RCC 7860 (cell line): ENCODE results near the gene CDC25C.
"Not testable (repeated sequence)": the region's sequence is repeated elsewhere in the genome, so short reads cannot be mapped to it uniquely, and the experiment has no call there.

ENCODE experiments used
- DNase-seq: peaks from one replicate; pipeline ENCODE4 v3.0.0-alpha.2; 2015; ENCODE audit warnings: low spot score
- FAIRE-seq: peaks from 2 replicates; lab custom pipeline; 2012; peaks lifted over from hg19 to GRCh38; lab: Jason Lieb, UNC

The CDC25C gene

DNA sequence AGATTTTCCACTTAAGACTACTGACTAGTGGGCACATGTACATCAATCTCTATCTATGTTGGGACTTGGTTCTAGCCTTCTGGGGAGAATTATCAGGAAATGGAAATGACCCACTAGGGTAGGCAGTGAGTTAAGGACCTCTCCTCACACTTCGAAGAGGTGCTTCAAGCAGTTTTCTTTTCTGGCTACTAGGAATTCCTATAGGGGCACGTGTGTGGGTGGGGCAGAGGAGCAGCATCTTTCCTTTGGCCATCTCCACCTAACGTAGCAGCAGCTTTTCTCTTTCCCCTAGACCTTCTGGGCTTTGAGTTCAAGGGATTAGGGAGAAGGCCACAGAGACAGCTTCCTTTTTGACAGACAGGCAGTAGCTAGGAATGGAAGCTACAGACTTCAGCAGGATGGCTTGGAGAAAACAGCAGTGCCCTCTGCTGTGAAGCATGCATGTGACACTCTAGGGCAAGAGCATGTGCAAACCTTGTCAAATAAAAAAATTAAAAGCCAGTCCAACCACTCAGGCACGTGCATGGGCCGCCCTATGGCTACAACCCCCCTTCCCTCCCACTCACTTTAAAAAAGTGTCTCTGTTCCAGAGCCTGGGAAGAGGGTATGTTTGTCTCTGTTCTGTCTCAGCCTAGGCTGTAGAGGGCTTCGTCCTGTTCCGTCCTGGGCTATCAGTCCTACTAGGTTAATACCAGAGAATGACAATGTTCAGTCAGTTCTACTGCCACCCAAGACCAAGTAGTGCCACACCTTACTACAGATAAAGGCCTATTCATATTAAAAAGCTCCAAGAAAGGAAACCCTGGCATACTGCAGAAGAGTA, 48.5 kb downstream of the CDC25C start:
- DNase-seq (no peak), FAIRE-seq (no peak)

DNA sequence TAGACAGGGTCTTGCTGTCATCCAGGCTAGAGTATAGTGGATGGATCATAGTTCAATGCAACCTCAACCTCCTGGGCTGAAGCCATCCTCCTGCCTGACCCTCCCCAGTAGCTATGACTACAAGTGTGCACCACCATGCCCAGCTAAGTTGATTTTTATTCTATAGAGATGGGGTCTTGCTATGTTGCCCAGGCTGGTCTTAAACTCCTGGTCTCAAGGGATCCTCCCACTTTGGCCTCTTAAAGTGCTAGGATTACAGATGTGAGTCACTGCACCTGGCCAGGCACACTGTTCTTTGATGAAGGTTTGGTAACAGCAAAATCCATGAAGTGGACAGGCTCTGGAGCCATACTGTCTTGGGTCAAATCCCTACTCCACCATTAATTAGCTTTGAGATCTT, 50.7 kb downstream of the CDC25C start:
- DNase-seq (no peak), FAIRE-seq (no peak)

DNA sequence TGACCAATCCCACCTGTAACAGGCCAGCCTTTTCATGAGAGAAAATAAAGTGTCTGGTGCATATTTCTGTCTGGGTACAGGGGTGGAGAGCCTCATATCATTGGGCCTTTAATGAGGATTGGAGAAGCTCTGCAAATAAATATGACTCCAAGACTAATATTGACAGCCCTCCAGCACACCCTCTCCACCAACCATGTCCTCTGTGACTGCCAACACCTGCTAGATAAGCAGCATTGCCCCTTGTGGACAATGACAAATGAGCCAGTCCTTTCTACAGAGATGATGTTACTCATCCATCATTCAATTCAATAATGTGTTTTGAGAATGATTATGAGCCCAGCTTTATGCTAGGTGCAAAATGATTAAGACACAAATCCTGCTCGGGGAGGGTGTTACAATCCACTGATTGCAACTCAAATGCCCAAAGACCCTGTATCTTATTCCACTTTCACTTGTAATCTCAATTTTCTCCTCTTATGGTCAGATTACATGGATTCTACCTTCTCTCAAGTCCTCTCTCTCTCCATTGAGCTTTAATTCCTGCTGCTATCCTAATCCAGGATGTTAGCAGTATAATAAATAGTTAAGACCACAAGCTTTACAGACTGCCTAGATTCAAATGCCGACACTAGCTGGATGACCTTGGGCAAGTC, 55.1 kb downstream of the CDC25C start:
- FAIRE-seq (no peak), DNase-seq (no peak)

DNA sequence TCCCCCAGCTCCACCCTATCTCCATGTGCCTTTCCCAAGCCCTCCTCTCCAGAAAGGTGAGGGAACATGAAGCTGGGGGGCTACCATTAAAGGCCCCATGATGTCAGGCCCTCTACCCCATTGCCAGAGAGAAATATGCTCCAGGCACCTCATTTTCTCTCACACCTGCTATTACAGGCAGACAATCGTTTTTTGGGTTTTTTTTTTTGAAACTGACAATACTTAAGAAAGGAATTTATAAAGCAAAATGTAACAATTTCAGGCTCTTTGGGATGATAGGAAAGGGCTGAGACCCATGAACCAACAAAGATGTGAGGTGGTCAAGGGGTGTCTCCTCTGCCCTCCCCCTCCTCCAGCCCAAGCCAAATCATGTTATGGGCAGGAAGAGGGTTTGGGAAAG, 55.7 kb downstream of the CDC25C start:
- DNase-seq, result no peak
- no peak for FAIRE-seq

DNA sequence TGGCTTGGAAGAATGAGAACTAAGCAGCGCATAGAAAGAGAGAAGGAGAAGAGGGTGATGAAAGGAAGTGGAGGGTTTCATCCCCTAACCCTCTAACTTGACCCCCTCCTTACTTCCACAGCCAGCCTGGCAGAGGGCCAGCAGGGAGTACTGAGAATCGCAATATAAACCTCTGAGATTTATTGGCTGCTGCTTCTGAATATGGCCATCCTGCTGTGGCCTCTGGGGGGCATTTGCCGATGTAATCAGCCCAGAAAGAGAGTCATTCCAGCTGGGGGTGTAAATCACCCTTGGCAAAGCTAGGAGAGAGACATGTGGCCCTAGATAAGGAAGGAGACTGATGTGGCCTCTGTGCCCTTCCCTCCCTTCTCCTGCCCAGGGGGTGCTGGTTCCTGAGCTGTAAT, 56.2 kb downstream of the CDC25C start:
- DNase-seq, result no peak
- FAIRE-seq, result no peak

DNA sequence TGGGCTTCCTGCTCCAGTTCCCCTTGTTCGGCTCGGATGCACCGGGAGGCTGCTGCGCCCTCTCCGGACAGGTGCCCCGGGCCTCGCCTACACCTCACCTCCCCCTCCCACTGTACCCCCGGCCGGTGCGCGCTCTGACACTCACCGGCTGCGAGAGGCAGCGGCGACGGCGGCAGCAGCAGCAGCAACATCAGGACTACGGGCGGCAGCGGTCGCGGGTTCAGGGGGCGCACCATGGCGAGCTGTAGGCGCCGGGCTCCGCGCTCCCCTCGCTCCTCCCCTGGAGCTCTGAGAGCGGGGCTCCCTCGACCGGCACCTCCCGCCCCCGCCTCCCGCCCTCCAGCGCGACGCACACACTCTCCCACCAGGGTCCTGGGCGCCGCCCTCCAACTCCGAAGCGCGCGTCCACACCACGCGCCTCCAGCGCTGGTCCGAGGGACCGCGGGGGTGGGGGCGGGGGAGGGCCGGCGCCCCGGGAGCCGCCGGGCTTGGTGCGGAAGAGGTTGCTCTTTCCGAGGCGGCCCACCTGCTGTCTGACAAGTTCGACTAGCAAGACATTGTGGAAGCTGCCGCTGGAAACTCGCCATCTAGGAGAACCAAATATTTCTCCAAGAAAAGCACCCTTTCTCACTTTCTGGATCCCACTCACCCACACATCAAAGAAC, 57.3 kb downstream of the CDC25C start, which contains the start of gene GFRA3:
Gene GFRA3, minus strand, starts transcription at position 433 of the 665 bp plus-strand sequence. Its CDS starts 197 bp downstream, at position 236.
- FAIRE-seq, result no peak
- no peak for DNase-seq

DNA sequence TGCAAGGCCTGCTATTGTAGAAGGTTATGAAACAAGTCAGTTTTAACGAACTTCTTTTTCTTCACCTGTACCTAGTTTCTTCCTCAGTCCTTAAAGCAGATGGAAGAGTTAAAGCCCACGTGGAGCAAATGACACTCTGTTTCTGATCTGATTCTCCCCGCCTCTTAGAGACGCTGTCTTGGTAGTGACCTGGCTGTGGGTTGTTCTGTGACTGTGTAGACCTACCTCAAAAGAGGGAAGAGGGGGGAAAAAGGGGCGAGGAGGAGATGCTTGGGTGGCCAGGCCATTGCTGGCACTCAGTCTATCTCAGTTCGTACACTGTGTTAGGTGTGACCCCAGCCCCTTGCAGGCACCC, 57.8 kb downstream of the CDC25C start:
- DNase-seq (no peak), FAIRE-seq (no peak)

DNA sequence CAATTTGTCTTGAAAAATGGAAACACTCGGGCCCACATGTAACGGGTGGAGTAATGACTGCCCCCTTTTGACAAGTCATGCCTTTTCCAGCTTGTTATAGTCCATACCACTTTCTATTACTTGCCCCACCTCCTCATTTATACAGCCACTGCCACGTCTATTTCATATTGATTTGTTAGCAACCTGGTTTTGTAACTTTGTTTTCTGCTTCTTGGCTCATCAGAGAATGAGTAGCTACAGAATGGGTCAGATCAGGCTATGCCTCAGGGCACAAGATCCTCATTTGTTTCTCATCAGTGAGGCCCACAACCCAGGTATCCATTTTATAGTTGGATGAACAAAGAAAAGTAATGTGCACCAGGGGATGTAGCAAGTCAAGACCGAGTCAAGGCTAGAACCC, 58.9 kb downstream of the CDC25C start:
- DNase-seq, result no peak
- no peak for FAIRE-seq

DNA sequence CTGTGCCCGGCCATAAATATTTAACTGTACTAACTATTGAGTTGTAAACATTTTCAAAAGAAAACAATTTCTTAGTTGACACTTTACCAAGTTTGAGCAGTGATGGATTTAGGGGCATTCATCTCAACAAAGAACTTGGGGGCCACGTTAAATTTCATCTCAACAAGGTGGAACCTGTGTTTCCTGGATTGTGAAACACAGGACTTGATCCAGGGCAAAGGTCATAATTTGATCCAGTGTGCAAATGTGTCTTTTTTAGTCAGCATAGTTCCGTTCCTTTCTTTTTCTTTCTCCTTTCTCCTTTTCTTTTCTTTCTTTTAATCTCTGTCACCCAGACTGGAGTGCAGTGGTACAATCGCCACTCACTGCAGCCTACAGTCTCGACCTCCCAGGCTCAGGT, 60.3 kb downstream of the CDC25C start:
- DNase-seq (no peak), FAIRE-seq (no peak)

DNA sequence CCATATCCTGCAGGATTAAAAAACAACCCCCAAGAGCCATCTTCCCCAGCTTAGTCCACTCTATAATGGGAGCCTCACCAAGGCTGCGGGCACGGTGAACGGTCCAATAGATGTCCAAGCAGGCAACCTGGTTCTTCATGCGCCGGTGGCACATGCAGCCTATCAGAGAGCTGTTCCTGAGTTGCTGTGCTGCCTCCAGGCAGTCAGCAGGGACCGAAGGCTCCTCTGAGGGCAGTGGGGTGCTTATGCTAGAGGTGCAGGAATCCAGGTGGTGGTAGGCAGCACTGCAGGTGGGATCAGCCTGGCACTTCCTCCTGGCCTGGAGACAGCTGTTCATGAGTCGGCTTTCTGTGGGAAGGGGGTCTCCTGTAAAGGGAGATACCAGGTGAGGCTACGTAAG, 67.4 kb downstream of the CDC25C start:
- FAIRE-seq (no peak), DNase-seq (no peak)

DNA sequence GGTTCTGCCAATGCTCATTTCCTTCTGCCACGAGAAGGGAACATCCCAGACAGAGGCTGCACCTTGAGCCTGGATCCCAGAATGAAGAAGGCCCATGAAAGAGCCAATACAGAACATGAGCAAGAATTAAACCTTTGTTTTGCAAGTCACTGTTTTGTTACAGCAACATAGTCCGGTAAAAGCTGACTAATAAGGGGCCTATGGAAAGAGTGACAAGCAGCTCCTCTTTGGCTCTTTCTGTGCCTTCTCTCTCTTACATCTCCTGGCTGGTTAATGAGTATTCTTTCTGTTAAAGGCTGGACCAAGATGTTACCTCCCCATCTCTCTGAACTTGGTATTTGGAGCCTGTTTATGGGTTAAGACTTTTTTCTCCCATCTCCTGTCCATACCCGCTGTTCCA, 68.0 kb downstream of the CDC25C start:
- FAIRE-seq, result no peak
- DNase-seq, result no peak

DNA sequence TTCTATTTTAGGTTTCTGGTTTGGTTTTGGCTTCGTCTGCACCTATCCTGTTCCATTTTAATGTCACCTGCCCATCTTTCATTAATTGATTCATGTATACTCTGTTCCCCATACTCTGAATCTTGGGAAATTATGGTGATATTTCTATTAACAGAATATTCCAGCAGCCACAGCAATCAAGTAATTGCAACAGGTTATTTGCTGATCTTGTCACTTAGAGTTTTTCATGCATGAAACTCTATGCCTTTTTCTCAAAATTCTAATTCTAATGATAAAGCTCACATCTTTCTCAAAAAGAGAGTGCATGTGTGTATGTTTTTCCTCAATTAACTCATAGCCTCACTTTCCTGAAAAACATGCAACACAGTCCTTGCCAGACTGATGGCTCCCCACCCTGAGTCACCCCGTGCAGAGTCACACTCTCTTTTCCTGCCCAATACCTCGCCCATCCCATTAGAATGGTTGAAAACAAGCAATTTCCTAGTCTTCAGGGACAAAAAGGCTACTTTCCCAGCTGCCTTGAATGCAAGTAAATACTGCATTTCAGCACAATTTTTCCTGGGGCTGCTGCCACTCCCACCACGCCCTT, 72.8 kb downstream of the CDC25C start:
- no peak for DNase-seq
- no peak for FAIRE-seq

DNA sequence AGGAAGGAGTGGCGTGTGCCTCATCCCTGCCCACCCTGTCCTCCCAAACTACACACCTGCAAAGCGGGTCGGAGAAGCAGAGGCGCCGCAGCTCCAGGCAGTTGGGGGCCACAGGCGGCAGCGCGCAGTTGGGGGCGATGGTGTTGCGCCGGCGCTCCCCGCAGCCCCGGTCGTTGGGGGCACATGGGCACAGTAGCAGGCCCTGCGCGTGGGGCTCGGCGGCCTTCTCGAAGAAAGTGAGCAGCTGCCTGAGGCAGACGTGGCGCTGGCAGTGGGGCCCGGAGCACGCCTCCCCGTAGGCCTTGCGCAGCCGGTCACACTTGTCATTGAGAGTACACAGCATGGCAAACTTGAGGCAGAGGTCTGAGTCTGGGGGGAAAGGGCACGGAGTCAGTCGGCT, 74.0 kb downstream of the CDC25C start:
- no peak for FAIRE-seq
- no peak for DNase-seq

DNA sequence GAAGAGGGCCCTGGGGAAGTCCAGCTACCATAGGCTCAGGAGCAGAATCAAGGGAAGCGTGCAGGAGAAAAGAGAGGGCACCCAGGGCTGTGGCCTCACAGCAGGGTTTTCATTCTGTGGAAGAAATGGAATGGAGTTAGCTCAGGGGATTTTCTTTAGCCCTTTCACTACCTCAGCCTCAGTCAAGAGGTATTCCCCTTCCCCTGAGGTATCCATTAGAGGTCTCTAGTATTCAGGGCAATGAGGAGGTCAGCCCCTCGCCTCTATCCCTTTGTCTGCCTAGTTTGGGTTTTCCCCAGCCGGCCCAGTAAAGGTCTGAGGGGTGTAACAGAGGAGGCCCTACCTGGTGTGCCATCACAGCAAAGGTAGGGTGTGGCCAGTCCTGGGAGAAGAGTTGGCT, 78.7 kb downstream of the CDC25C start:
- FAIRE-seq, result no peak
- no peak for DNase-seq

DNA sequence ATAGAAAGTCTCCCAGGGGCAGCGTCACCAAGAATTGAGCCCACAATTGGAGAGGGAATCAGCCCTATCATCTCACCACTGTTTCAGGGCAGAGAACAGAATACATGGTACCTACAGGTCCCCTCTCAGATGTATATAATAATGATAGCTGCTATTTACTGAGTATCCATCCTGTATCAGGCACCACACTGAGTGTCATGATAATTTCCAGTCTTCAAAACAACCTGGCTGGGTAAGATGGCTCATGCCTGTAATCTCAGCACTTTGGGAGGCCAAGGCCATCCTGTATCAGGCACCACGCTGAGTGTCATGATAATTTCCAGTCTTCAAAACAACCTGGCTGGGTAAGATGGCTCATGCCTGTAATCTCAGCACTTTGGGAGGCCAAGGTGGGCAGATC, 83.8 kb downstream of the CDC25C start:
- DNase-seq, FAIRE-seq: not testable (repeated sequence)

DNA sequence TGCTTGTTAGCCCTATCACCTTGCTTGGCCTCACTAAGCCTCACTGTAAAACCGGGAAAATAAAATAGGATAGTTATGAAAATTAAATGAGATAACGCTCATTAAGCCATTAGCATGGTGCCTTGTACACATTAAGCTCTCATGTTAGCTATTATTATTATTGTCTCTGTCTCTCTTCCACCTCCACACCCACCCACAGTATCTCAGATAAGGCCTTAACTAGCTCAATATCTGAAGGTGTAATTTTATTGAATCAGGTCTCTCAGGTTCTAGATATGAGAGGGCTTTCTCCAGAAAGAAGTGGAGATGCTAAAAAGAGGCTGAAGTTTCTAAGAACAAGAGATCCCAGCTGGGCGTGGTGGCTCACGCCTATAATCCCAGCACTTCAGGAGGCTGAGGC, 84.8 kb downstream of the CDC25C start:
- FAIRE-seq, result no peak
- no peak for DNase-seq

DNA sequence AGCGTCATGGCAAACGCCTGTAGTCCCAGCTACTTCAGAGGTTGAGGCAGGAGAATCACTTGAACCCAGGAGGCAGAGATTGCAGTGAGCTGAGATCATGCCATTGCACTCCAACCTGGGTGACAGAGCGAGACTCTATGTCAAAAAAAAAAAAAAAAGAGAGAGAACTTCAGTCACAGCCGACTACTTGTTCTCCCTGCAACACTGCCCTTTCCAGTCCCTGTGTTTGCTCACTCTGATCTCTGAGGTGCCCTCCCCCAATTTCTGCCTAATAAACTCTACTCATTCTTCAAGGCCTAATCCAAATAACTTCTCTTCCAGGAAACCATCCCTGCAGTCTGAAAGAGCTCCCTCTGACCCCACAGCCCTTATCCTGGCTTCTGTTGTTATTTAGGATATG, 85.3 kb downstream of the CDC25C start:
- no peak for DNase-seq
- FAIRE-seq, result no peak

DNA sequence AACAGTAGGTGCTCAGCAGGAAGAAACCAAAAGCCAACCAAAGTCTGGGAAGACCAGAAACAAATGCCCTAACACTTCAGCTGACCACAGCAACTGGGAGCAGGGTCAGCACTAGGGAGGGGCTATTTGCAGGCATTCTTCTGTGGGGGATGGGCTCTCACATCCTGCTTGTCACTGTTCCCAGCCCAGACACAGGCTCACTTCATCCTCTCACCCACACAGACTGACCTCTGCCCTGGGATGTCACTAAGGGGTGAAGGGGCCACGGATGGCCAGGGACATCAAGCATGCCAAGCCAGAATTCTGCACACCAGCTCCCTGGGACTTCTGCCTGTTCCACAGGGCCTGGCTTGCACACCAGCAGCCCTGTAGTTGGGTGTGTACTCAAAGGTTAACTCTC, 85.9 kb downstream of the CDC25C start:
- DNase-seq, result no peak
- no peak for FAIRE-seq

DNA sequence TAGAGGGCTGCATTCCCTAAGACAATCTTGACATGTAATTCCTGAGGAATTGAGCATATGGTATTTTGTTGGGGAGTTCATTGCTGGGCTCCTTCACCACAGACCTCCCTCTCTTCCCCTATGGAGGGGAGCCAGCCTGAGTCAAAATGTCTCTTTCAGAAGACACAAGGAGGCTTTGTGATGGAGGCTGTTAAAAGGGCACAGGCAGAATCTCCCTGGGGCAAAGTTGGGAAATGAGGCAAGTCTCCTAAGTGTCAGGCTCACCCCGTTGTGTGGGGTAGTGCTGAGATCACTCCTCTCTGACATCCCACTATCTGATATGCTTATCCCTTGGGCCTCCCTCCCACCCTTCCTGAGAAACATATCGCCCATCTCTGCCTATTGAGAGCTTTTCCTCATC, 87.8 kb downstream of the CDC25C start:
- no peak for FAIRE-seq
- DNase-seq, result no peak

DNA sequence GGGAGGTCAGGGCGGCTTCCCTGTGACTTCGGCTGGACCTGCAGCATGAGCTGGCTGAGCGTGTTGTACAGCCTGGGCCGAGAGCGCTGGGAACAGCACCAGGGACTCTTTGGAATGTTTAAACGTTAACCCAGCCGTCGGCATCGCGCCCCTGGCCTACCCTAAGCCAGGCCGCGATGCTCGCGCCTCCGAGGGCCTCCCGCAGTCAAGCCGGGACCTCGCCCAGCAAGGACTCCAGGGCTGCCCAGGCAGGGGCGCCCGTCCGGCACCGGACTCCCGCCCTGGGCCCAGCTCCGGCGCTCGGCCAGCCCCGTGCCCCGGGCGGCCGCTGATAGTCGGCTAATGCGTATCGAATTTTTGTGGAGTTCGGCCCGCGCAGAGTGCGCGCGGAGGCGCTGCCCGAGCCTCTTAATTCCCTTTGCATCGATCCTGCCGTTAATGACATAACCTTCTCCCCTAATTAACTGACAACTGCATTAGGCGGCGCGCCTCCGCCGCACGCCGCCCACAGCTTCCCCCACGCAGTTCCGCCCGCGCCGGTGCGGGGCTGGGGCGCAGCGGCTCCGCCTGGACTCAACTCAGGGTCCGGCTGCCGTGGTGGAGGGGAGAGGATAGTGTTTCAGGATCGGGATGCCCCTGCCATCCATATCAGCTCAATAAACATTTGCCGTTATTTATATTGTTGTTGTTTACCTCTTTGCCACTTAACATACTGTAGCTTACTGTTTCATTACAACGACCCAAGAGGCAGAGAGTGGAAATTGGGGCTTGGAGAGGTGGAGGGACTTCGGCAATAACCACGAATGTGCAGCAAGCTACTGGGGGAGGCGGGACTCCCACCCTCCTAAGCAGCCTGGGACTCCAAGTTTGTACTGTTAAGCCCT, 89.7 kb downstream of the CDC25C start:
- no peak for FAIRE-seq
- DNase-seq, result no peak
